Activated naive CD8-positive, alpha-beta T cell treated with anti-CD3 and anti-CD28 coated beads, Interleukin-2, amount 50 U/mL, for 24 hours (primary cell): Measurements from ENCODE around the gene PHC2.

Experiments
- ATAC-seq: fragments of 150-1000 bp; cut with Tn5 transposase; one replicate; pipeline ENCODE4 v1.10.0; 2021
- DNase-seq: peaks from one replicate; pipeline ENCODE4 v3.0.0; 2021
- H3K27ac Mint-ChIP-seq: one replicate; pipeline ENCODE4 v1.8.0; 2021; ENCODE audit warnings: mild to moderate bottlenecking, mixed read lengths
- H3K27me3 Mint-ChIP-seq: one replicate; pipeline ENCODE4 v1.8.0; 2021; ENCODE audit warnings: mixed read lengths
- H3K36me3 Mint-ChIP-seq: one replicate; pipeline ENCODE4 v1.8.0; 2021; ENCODE audit warnings: low read depth, mixed read lengths
- H3K4me1 Mint-ChIP-seq: one replicate; pipeline ENCODE4 v1.8.0; 2021; ENCODE audit warnings: mixed read lengths
- H3K4me3 Mint-ChIP-seq: one replicate; pipeline ENCODE4 v1.8.0; 2021; ENCODE audit warnings: mild to moderate bottlenecking, moderate library complexity, mixed read lengths
- H3K9me3 Mint-ChIP-seq: one replicate; pipeline ENCODE4 v1.8.0; 2021; ENCODE audit warnings: mixed read lengths

PHC2 gene

DNA sequence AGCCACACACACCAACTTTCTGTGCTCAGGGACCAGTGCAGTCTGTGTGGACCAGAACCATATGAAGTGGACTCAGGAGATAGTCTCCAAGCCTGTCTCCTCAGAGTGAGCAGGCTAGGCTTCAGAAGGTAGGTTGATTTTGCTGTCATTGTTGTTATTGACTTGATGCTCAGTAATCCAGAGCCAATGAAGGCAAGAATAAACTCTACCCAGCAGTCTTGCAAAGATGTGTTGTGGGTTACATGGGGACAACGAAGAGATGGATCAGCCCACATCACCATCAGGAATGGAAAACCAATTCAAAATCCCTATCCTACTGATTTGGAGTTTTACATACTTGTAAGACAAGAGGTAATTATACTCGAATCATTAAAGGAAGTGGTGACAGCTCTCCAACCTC lies 37.4 kb downstream of the PHC2 start:
- no peaks in the 10 kb centered on the region for H3K36me3 Mint-ChIP-seq
- no peak for DNase-seq
- H3K9me3 Mint-ChIP-seq, result no peaks in the 10 kb centered on the region
- H3K27me3 Mint-ChIP-seq, result peaks cover 9% of the 10 kb centered on the region
- no peak overlapping the region for H3K27ac Mint-ChIP-seq
- H3K4me1 Mint-ChIP-seq, result no peaks in the 10 kb centered on the region
- ATAC-seq, result no peak
- no peak overlapping the region for H3K4me3 Mint-ChIP-seq

- H3K27me3 Mint-ChIP-seq, result peaks cover 5% of the 10 kb centered on the region
- H3K36me3 Mint-ChIP-seq, result no peaks in the 10 kb centered on the region
- no peak overlapping the region for H3K4me3 Mint-ChIP-seq
- no peaks in the 10 kb centered on the region for H3K9me3 Mint-ChIP-seq
- DNase-seq (no peak), ATAC-seq (no peak)
- no peaks in the 10 kb centered on the region for H3K4me1 Mint-ChIP-seq
- H3K27ac Mint-ChIP-seq, result no peak overlapping the region
Measured at GRCh38 chr1:33392639-33393038, 38.3 kb downstream of the PHC2 start.

- Mint-ChIP-seq H3K4me3 (no peak overlapping the region), H3K27me3 (peaks cover 5% of the 10 kb centered on the region), H3K36me3 (no peaks in the 10 kb centered on the region), H3K4me1 (no peaks in the 10 kb centered on the region), H3K9me3 (no peaks in the 10 kb centered on the region), H3K27ac (no peak overlapping the region)
- DNase-seq (no peak), ATAC-seq (no peak)
Measured at GRCh38 chr1:33392206-33392605, 38.7 kb downstream of the PHC2 start.

GRCh38 chr1:33391343-33392078 lies 39.4 kb downstream of the PHC2 start:
- no peaks in the 10 kb centered on the region for H3K9me3 Mint-ChIP-seq

GRCh38 chr1:33390542-33390941 lies 40.4 kb downstream of the PHC2 start:
- no peaks in the 10 kb centered on the region for H3K4me1 Mint-ChIP-seq
- H3K27me3 Mint-ChIP-seq, result peaks cover 5% of the 10 kb centered on the region
- no peak for ATAC-seq
- no peak overlapping the region for H3K27ac Mint-ChIP-seq
- no peaks in the 10 kb centered on the region for H3K9me3 Mint-ChIP-seq
- no peaks in the 10 kb centered on the region for H3K36me3 Mint-ChIP-seq
- DNase-seq, result no peak
- H3K4me3 Mint-ChIP-seq, result no peak overlapping the region

More at GRCh38 chr1:33391343-33392078, 39.4 kb downstream of the PHC2 start:
- Mint-ChIP-seq H3K4me1 (no peaks in the 10 kb centered on the region), H3K27me3 (peaks cover 5% of the 10 kb centered on the region), H3K4me3 (no peak overlapping the region), H3K36me3 (no peaks in the 10 kb centered on the region), H3K27ac (no peak overlapping the region)
- DNase-seq (no peak), ATAC-seq (no peak)

- no peak overlapping the region for H3K27ac Mint-ChIP-seq
- H3K27me3 Mint-ChIP-seq, result peaks cover 3% of the 10 kb centered on the region
- no peak overlapping the region for H3K4me3 Mint-ChIP-seq
- H3K4me1 Mint-ChIP-seq, result no peaks in the 10 kb centered on the region
- no peaks in the 10 kb centered on the region for H3K9me3 Mint-ChIP-seq
- DNase-seq, result no peak
- no peak for ATAC-seq
- no peaks in the 10 kb centered on the region for H3K36me3 Mint-ChIP-seq
Measured at GRCh38 chr1:33388805-33389771, 41.8 kb downstream of the PHC2 start.

- Mint-ChIP-seq H3K27ac (no peak overlapping the region), H3K4me3 (no peak overlapping the region), H3K4me1 (no peaks in the 10 kb centered on the region), H3K9me3 (no peaks in the 10 kb centered on the region), H3K36me3 (no peaks in the 10 kb centered on the region), H3K27me3 (no peaks in the 10 kb centered on the region)
- ATAC-seq, result no peak
- DNase-seq, result no peak
Measured at GRCh38 chr1:33387625-33388024, 43.3 kb downstream of the PHC2 start.

DNA sequence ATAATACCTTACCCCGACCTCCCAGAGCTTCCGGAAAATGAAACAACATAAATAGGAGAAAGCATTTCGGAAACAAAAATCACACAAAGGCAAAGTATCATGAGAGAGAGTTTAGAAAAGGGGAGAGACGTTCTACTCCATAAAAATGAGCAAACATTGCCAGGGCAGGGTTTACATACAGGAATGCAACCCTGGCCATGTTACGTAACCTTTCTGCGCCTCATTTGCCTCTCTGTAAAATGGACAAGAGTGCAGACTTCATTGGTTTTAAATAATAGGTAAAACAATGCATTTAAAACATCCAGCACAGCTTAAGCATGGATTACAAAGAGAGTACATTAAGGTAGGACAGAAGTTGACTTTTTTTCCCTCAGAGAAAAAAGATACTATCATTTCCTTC lies 45.6 kb downstream of the PHC2 start:
- Mint-ChIP-seq H3K4me3 (no peak overlapping the region), H3K9me3 (no peaks in the 10 kb centered on the region), H3K4me1 (peaks cover 7% of the 10 kb centered on the region), H3K27ac (no peak overlapping the region), H3K27me3 (peaks cover 3% of the 10 kb centered on the region), H3K36me3 (no peaks in the 10 kb centered on the region)
- DNase-seq (no peak), ATAC-seq (no peak)

DNA sequence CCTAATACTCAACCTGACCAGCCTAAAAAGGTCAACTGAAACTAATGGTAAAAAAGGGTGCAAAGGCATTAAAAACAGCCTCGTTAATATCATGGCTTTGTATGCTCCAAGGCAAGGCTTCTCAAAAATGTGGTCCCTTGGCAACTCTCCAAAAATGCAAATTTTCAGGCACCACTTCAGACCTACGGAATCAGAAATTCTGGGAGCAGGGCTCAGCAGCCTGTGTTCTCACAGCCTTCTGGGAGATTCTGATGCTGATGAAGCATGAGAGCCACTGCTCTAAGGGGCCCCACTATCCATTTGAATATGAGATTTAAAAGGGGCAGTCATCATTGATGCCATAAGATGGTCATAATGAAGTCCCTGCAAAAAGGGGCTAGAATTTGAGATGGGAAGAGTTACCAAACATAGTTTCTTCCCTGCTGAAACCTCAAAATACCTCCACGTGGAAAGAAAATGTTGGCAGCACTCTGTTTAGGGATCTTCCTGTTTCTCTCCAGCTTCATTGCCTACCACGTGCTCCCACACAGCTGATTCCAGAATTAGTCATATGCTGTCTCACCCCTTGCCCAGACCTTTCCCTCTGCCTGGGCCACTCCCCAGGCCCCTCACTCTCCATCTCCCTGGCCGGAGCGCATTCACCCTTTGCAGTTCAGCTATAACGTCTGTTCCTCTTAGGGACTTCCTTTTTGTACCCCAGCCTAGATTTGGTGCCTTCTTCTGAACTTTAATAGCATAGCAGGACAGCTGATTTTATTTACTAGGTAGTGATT lies 46.7 kb downstream of the PHC2 start:
- peaks cover 10% of the 10 kb centered on the region for H3K4me1 Mint-ChIP-seq
- H3K9me3 Mint-ChIP-seq, result no peaks in the 10 kb centered on the region
- H3K27ac Mint-ChIP-seq, result no peak overlapping the region
- H3K36me3 Mint-ChIP-seq, result no peaks in the 10 kb centered on the region
- H3K27me3 Mint-ChIP-seq, result peaks cover 7% of the 10 kb centered on the region
- no peak for DNase-seq
- no peak for ATAC-seq
- no peak overlapping the region for H3K4me3 Mint-ChIP-seq

- H3K27ac Mint-ChIP-seq, result no peak overlapping the region
- no peaks in the 10 kb centered on the region for H3K9me3 Mint-ChIP-seq
- no peak for ATAC-seq
Measured at GRCh38 chr1:33383489-33383888, 47.4 kb downstream of the PHC2 start.

DNA sequence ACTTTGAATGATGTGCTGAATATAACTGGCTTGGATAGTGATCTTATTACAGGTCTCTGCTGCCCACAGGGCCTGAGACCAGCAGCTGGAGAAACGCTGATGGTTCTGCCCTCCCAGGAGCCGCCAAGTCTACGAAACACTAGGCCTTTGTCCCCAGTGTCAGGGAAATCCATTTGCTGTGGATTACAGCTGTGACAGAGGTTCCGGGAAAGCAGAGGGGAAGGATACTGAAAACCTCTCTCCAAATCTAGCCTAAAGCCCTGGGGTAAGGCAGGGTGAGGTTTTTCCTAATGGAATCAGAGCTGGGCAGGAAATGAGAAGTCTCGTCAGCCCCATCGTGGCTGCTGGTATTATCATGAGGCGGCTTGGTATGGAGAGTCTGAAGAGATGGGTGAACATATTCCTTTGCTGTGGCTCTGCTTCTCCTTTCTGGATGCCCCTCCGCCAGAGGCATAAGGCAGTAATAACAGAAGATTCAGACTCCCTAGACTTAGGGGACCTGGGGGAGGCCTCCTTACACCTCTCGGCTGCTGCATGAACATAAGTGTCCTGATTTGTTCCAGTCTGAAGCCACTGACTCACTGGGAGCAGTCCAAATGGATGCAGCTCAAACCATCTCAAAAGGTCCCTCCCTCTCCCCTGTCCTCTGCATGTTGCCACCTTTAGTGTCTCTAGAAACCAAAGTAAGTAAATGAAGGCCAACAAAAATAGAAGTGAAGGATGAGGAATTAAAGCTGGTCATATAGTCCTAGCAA lies 48.1 kb downstream of the PHC2 start:
- no peak overlapping the region for H3K4me3 Mint-ChIP-seq

More at GRCh38 chr1:33383489-33383888, 47.4 kb downstream of the PHC2 start:
- peaks cover 10% of the 10 kb centered on the region for H3K4me1 Mint-ChIP-seq
- DNase-seq, result no peak
- H3K36me3 Mint-ChIP-seq, result no peaks in the 10 kb centered on the region
- H3K4me3 Mint-ChIP-seq, result no peak overlapping the region
- H3K27me3 Mint-ChIP-seq, result peaks cover 7% of the 10 kb centered on the region

DNA sequence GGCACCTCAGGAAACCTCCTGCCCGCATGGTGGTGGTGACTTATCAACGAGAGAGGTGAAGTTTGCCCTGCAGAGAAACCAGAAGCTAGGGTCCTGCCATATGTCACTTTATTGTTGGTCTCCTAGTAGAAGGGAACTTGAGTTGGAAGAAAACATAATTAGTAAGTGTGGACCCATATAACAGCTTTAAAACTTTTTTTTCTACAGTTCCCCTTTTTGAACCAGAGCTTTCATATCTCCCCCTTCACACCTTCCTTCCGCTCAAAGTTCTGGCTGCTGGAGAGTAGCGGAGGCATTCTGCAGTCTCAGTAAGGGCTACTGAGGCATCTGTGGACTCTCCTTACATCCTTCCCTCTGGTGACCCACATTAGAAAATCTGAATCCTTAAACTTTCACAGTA lies 48.9 kb downstream of the PHC2 start:
- H3K36me3 Mint-ChIP-seq, result no peaks in the 10 kb centered on the region
- no peaks in the 10 kb centered on the region for H3K9me3 Mint-ChIP-seq

More for the DNA sequence above, 48.1 kb downstream of the PHC2 start:
- peaks cover 7% of the 10 kb centered on the region for H3K27me3 Mint-ChIP-seq
- no peaks in the 10 kb centered on the region for H3K36me3 Mint-ChIP-seq
- H3K27ac Mint-ChIP-seq, result no peak overlapping the region
- H3K9me3 Mint-ChIP-seq, result no peaks in the 10 kb centered on the region
- ATAC-seq, result no peak
- DNase-seq, result no peak
- H3K4me1 Mint-ChIP-seq, result peaks cover 10% of the 10 kb centered on the region

GRCh38 chr1:33380811-33381210 lies 50.1 kb downstream of the PHC2 start:
- Mint-ChIP-seq H3K36me3 (no peaks in the 10 kb centered on the region), H3K9me3 (no peaks in the 10 kb centered on the region), H3K4me1 (peaks cover 16% of the 10 kb centered on the region), H3K27ac (no peak overlapping the region), H3K4me3 (no peak overlapping the region), H3K27me3 (peaks cover 7% of the 10 kb centered on the region)
- DNase-seq, result no peak
- no peak for ATAC-seq

More for the DNA sequence above, 48.9 kb downstream of the PHC2 start:
- peaks cover 11% of the 10 kb centered on the region for H3K4me1 Mint-ChIP-seq
- H3K27ac Mint-ChIP-seq, result no peak overlapping the region
- peaks cover 7% of the 10 kb centered on the region for H3K27me3 Mint-ChIP-seq
- H3K4me3 Mint-ChIP-seq, result no peak overlapping the region
- DNase-seq, result no peak
- ATAC-seq, result no peak
